HG02852 (cell line): ENCODE data around the gene CPNE5.

Experiments
- ATAC-seq: cut with Tn5 transposase; IDR thresholded peaks from one replicate; pipeline ENCODE4 v1.9.1; 2021; ENCODE audit warnings: mild to moderate bottlenecking, moderate library complexity; ENCODE audit not compliant: unreplicated experiment

The CPNE5 gene

GRCh38 chr6:36836111-36837021, 2.9 kb downstream of the CPNE5 start:
- no peak for ATAC-seq

GRCh38 chr6:36834576-36835341, 4.5 kb downstream of the CPNE5 start:
- ATAC-seq, result no peak

GRCh38 chr6:36833182-36833789, 6.0 kb downstream of the CPNE5 start:
- ATAC-seq, result no peak

GRCh38 chr6:36832313-36832712, 6.9 kb downstream of the CPNE5 start:
- ATAC-seq, result no peak

- ATAC-seq, result no peak
Measured at GRCh38 chr6:36830577-36830976, 8.7 kb downstream of the CPNE5 start.

GRCh38 chr6:36829919-36830544, 9.2 kb downstream of the CPNE5 start:
- no peak for ATAC-seq

- ATAC-seq, result no peak
Measured at GRCh38 chr6:36827261-36828079, 11.8 kb downstream of the CPNE5 start.

- ATAC-seq, result no peak
Measured at GRCh38 chr6:36826520-36827227, 12.6 kb downstream of the CPNE5 start.

- no peak for ATAC-seq
Measured at GRCh38 chr6:36825994-36826393, 13.2 kb downstream of the CPNE5 start.

- ATAC-seq, result no peak
Measured at GRCh38 chr6:36825452-36825851, 13.8 kb downstream of the CPNE5 start.

- no peak for ATAC-seq
Measured at GRCh38 chr6:36824253-36824652, 15.0 kb downstream of the CPNE5 start.

GRCh38 chr6:36823421-36824096, 15.7 kb downstream of the CPNE5 start:
- no peak for ATAC-seq

GRCh38 chr6:36822506-36823269, 16.6 kb downstream of the CPNE5 start:
- no peak for ATAC-seq

GRCh38 chr6:36821581-36822335, 17.5 kb downstream of the CPNE5 start:
- no peak for ATAC-seq

GRCh38 chr6:36820700-36821580, 18.3 kb downstream of the CPNE5 start:
- ATAC-seq, result no peak

GRCh38 chr6:36818756-36819155, 20.5 kb downstream of the CPNE5 start:
- no peak for ATAC-seq

- ATAC-seq, result no peak
Measured at GRCh38 chr6:36817847-36818246, 21.4 kb downstream of the CPNE5 start.
